ENCODE data around the gene RXRG. TPM values are rescaled to one million over a fixed set of nuclear protein-coding genes. Genes with fewer than 3 reads are reported as not detected.

RXRG gene
- total RNA-seq, 1 experiment from 2014 or later: not detected

- RAD21 ChIA-PET (ENCODE audit: low non-redundant PET in 1 of 2, low total read pairs in 2 of 2, uncharacterized antibody in 2 of 2, unreplicated experiment in 2 of 2): no interaction called here
- Histone ChIP-seq H3K79me2 (ENCODE audit: insufficient read depth, low read length) (no peaks in the 10 kb centered on the region), H4K20me1 (ENCODE audit: insufficient read depth) (no peaks in the 10 kb centered on the region), H3K27me3 (ENCODE audit: insufficient read depth, low read length) (no peaks in the 10 kb centered on the region), H3K27ac (ENCODE audit: low read depth, low read length) (no peak overlapping the region), H3K4me1 (ENCODE audit: control insufficient read depth in 1 of 2, insufficient read depth in 2 of 2, low read length in 2 of 2) (peaks cover 11 to 21% of the 10 kb centered on the region in 2 experiments; a peak in 3 of 4 replicates), H3K36me3 (ENCODE audit: control insufficient read depth in 1 of 2, insufficient read depth in 2 of 2, low read length in 2 of 2) (no peaks in the 10 kb centered on the region), H3K9me2 (ENCODE audit: insufficient read depth) (no peaks in the 10 kb centered on the region), H3K4me3 (replicated peaks in 1 of 2; ENCODE audit: low read depth in 1 of 2, low read length in 2 of 2) (peak overlapping the region in 1 of 2 experiments; percentile 10; a peak in 1 of 4 replicates), H3K4me2 (ENCODE audit: low read length) (peak overlapping the region; percentile 67), H2AFZ (ENCODE audit: low read depth, low read length, poor library complexity, severe bottlenecking) (no peak overlapping the region), H3K9ac (ENCODE audit: low read length) (no peak overlapping the region), H3K9me3 (ENCODE audit: control insufficient read depth in 1 of 2, insufficient read depth in 1 of 2, low read depth in 1 of 2, low read length in 2 of 2) (no peaks in the 10 kb centered on the region)
- no peak for DNase-seq (ENCODE audit: low read depth, low spot score)
- CTCF ChIA-PET: interaction anchor here (1.5 kb wide), 1 partner anchor 251 kb away, joined by 4 read pairs; no protein-coding TSS in a partner anchor
- intact Hi-C loops (cut with micrococcal nuclease): loop anchor here (5.0 kb wide), 2 partner anchors 218 to 238 kb away; no protein-coding TSS in a partner anchor
- ATAC-seq: peak; percentile 29
- TF ChIP-seq TCF7L2 (IDR thresholded peaks at IDR 0.05; ENCODE audit: borderline replicate concordance, extremely low read depth, insufficient read depth, insufficient read length): no peak
- TF ChIP-seq POLR2AphosphoS5 (IDR thresholded peaks at IDR 0.05; ENCODE audit: low read depth, low read length): no peak
- TF ChIP-seq EZH2phosphoT487 (IDR thresholded peaks at IDR 0.05; ENCODE audit: borderline replicate concordance): no peak
- TF ChIP-seq ZFX (IDR thresholded peaks at IDR 0.05): no peak
- TF ChIP-seq RAD21 (IDR thresholded peaks at IDR 0.05; ENCODE audit: low read depth): no peak
- no peak for TF ChIP-seq YY1 (IDR thresholded peaks at IDR 0.05; ENCODE audit: extremely low read depth, insufficient replicate concordance, low read depth, low read length)
- no peak for TF ChIP-seq JUND (IDR thresholded peaks at IDR 0.05)
- no peak for TF ChIP-seq ZBTB33 (IDR thresholded peaks at IDR 0.05; ENCODE audit: extremely low read depth, insufficient replicate concordance, low read length)
- POLR2A ChIA-PET: no interaction called here
- no TSS peak for BruUV-seq (replicated peaks)
These were observed 79.6 kb downstream of the RXRG start for GRCh38 chr1:165365341-165365740.

Data from HCT116 (cell line).